Kidney glomerular epithelial cell (primary cell): ENCODE results near the gene OOSP2.

ENCODE experiments used
- DNase-seq: peaks from one replicate; lab custom pipeline; 2025; lab: John Stamatoyannopoulos, UW

OOSP2 gene

DNA sequence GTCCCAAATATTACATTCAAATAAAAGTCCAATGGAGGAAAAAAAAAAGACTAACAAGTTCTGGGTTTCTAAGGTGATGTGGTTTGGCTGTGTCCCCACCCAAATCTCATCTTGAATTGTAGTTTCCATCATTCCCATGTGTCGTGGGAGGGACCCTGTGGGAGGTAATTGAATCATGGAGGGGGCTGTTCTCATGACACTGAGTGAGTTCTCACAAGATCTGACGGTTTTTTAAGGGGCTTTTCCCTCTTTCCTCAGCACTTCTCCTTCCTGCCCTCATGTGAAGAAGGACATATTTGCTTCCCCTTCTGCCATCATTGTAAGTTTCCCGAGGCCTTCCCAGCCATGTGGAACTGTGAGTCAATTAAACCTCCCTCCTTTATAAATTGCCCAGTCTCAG is 40.3 kb downstream of the OOSP2 start:
- no peak for DNase-seq

DNA sequence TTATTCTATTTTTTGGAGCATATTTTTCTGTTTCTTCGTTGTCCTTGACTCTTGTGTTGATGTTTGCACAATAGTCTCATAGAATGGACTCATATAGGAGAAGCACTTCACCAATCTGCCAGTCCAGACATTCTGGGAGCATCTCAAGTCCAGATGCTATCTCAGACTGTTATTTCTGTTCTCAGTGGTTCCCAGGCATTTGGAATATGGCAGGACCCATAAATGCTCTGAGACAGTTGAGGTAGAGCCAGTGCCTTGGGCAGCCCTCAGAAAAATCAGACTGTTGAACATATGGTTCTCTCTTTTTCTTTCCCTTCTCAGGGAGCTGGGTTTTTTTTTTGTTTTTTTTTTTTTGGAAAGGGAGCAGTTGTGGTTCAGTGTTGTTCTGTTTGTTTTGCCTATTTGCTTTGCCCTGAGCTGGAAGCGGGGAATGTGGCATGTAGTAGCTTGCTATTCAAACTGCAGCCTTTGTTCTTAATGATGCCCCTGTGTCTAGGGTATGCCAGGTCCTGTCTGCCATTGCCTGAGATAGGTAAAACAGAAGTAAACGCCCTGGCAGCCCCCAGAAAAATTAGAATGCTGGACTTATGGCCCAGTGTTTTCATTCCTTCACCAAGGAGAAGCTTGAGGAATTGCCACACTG is 44.5 kb downstream of the OOSP2 start:
- no peak for DNase-seq

DNA sequence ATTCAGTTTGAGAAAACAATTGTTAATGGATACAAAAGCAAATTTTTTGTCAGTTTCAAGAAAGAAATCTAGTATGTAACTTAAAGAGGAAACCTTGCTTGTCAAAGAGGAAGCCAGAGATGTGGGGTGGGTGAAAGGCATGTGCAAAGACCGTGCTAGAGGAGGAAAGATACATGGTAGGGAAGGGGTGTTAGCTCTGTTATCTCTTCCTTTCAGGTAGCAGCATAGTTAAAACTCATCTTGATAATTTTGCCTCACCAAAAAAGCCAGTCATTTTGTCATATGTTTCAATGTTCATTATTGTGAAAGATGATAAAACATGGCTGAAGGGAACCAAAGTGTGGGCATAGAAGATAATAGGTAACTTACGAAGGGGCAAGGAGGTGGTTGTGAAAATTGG is 45.7 kb downstream of the OOSP2 start:
- no peak for DNase-seq

DNA sequence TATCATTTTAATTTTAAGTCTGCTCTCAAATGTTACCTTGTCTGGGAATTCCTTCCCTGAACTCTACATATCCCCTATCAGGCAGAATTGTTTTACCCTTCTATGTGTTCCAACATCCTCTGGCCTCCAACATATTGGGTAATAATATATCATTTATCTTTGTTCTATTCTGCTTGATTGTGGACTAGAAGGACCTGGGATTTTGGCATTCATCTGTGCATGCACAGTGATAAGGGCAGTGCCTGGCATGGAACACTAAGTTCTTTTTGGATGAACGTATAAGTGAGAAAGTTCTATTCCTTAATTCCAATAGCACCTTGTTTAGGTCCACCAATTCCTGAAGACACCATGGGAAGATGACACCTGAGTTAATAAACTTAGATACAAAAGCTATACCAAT is 47.0 kb downstream of the OOSP2 start:
- DNase-seq: no peak

DNA sequence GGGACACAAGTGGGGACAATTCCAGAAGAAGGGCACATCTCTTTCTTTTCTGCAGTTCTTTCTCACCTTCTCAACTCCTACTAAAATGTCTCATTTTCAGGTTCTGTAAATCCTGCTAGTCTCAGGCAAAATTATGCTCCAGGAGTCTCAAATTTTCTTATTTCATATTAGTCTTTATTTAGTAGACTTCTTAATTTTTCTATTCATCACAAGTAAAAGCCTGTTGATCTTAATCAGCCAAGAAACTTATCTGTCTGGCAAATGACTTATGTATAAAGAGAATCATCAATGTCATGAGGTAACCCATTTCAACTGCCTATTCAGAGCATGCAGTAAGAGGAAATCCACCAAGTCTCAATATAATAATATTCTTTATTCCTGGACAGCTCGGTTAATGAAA is 48.2 kb downstream of the OOSP2 start, which contains the start of gene MS4A2:
Gene MS4A2, plus strand, starts transcription at position 301 of the 400 bp plus-strand sequence. CDS start 102 bp downstream, outside the sequence.
- no peak for DNase-seq

DNA sequence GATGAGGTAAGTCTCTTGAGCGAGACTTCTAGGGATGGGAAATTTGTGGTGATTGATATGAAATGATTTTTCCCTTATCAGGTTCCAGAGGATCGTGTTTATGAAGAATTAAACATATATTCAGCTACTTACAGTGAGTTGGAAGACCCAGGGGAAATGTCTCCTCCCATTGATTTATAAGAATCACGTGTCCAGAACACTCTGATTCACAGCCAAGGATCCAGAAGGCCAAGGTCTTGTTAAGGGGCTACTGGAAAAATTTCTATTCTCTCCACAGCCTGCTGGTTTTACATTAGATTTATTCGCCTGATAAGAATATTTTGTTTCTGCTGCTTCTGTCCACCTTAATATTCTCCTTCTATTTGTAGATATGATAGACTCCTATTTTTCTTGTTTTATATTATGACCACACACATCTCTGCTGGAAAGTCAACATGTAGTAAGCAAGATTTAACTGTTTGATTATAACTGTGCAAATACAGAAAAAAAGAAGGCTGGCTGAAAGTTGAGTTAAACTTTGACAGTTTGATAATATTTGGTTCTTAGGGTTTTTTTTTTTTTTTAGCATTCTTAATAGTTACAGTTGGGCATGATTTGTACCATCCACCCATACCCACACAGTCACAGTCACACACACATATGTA is 55.4 kb downstream of the OOSP2 start:
- no peak for DNase-seq

DNA sequence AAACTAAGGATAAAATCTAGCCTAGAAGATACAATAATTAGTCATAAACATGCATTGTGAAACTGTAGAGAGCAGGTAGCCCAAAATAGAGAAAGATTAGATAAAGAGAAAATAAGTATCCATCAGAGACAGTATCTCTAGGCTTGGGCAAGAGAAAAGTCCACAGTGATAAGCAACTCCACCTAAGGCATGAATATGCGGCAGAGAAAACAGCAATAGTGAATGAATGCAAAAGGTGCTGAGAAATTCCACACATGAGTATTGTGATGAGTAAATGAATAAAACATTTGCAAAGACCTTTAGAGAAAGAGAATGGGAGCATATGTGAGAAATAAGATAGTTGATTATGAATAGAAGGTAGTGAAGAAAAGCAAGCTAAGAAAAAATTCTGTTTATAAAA is 57.0 kb downstream of the OOSP2 start:
- DNase-seq: no peak
